ENCODE results near the gene WDR20.
"Not testable (repeated sequence)": the region's sequence is repeated elsewhere in the genome, so short reads cannot be mapped to it uniquely, and the experiment has no call there.

Gene WDR20

GRCh38 chr14:102139286-102140026 is at the start of gene WDR20:
Gene WDR20, plus strand, starts transcription at chr14:102139897. Its CDS starts 27 bp downstream, at chr14:102139924.
- no peak for TF ChIP-seq JUND (IDR thresholded peaks at IDR 0.05; ENCODE audit: low read depth)
- in situ Hi-C loops (cut with HindIII; ENCODE audit: low pct_unique_long_range_greater_than_20kb, low sequenced_read_pairs), result no loop called here
- DNase-seq (ENCODE audit: low read depth in 1 of 2, low spot score in 1 of 2), result peak; percentile 98 to 99

GRCh38 chr14:102090713-102091112 is 49.0 kb upstream of the WDR20 start:
- TF ChIP-seq JUND (IDR thresholded peaks at IDR 0.05; ENCODE audit: low read depth), result no peak
- no peak for DNase-seq (ENCODE audit: low read depth in 1 of 2, low spot score in 1 of 2)

DNA sequence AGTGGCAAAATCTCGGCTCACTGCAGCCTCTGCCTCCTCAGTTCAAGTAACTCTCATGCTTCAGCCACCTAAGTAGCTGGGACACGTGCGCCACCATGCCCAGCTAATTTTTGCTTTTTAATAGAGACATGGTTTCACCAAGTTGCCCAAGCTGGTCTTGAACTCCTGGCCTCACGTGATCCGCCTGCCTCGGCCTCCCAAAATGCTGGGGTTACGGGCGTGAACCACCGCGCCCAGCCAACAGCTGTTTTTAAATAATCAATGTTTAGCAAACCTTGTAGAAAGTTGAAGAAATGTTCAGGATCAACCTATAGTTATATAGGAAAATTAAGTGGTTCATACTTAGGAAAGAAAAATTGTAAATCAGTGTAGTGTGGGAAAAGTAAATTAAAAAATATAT is 46.9 kb upstream of the WDR20 start:
- DNase-seq (ENCODE audit: low read depth in 1 of 2, low spot score in 1 of 2), result no peak
- in situ Hi-C loops (cut with HindIII; ENCODE audit: low pct_unique_long_range_greater_than_20kb, low sequenced_read_pairs), result no loop called here
- TF ChIP-seq JUND (IDR thresholded peaks at IDR 0.05; ENCODE audit: low read depth), result no peak

More at GRCh38 chr14:102090713-102091112, 49.0 kb upstream of the WDR20 start:
- in situ Hi-C loops (cut with HindIII; ENCODE audit: low pct_unique_long_range_greater_than_20kb, low sequenced_read_pairs), result no loop called here

DNA sequence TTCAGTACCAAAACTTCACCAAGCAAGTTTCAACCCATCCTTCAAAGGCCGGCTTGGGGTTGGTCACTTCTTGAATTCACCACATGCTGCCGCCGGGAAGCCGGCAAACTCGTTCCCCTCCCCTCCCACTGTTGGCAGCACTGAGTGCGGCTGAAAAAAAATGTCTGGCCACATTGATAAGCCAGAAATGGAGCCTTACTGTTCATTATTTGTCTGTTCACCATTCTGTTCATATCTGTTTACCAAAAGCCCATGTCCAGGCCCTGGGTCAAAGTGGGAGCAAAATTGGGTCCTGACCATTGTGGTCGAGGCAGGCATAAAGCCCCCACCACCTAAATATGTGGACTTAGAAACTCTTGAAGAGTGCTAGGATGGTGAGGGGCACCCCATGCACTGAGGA is 45.6 kb upstream of the WDR20 start:
- in situ Hi-C loops (cut with HindIII; ENCODE audit: low pct_unique_long_range_greater_than_20kb, low sequenced_read_pairs), result no loop called here
- peak in 1 of 2 experiments; percentile 50 for DNase-seq (ENCODE audit: low read depth in 1 of 2, low spot score in 1 of 2)

GRCh38 chr14:102095231-102095870 is 44.3 kb upstream of the WDR20 start:
- in situ Hi-C loops (cut with HindIII; ENCODE audit: low pct_unique_long_range_greater_than_20kb, low sequenced_read_pairs), result no loop called here
- no peak for TF ChIP-seq JUND (IDR thresholded peaks at IDR 0.05; ENCODE audit: low read depth)
- DNase-seq (ENCODE audit: low read depth in 1 of 2, low spot score in 1 of 2), result no peak

More for the DNA sequence above, 45.6 kb upstream of the WDR20 start:
- TF ChIP-seq JUND (IDR thresholded peaks at IDR 0.05; ENCODE audit: low read depth), result no peak

GRCh38 chr14:102095871-102096568 is 43.7 kb upstream of the WDR20 start:
- in situ Hi-C loops (cut with HindIII; ENCODE audit: low pct_unique_long_range_greater_than_20kb, low sequenced_read_pairs), result no loop called here
- TF ChIP-seq JUND (IDR thresholded peaks at IDR 0.05; ENCODE audit: low read depth), result no peak
- DNase-seq (ENCODE audit: low read depth in 1 of 2, low spot score in 1 of 2), result peak in 1 of 2 experiments; percentile 21

GRCh38 chr14:102096569-102097188 is 43.0 kb upstream of the WDR20 start:
- peak; percentile 78 to 90 for DNase-seq (ENCODE audit: low read depth in 1 of 2, low spot score in 1 of 2)
- in situ Hi-C loops (cut with HindIII; ENCODE audit: low pct_unique_long_range_greater_than_20kb, low sequenced_read_pairs), result no loop called here
- TF ChIP-seq JUND (IDR thresholded peaks at IDR 0.05; ENCODE audit: low read depth), result no peak

- DNase-seq (ENCODE audit: low read depth in 1 of 2, low spot score in 1 of 2), result peak; percentile 49 to 83
- no peak for TF ChIP-seq JUND (IDR thresholded peaks at IDR 0.05; ENCODE audit: low read depth)
- in situ Hi-C loops (cut with HindIII; ENCODE audit: low pct_unique_long_range_greater_than_20kb, low sequenced_read_pairs), result no loop called here
These were observed 42.1 kb upstream of the WDR20 start for GRCh38 chr14:102097441-102098135.

DNA sequence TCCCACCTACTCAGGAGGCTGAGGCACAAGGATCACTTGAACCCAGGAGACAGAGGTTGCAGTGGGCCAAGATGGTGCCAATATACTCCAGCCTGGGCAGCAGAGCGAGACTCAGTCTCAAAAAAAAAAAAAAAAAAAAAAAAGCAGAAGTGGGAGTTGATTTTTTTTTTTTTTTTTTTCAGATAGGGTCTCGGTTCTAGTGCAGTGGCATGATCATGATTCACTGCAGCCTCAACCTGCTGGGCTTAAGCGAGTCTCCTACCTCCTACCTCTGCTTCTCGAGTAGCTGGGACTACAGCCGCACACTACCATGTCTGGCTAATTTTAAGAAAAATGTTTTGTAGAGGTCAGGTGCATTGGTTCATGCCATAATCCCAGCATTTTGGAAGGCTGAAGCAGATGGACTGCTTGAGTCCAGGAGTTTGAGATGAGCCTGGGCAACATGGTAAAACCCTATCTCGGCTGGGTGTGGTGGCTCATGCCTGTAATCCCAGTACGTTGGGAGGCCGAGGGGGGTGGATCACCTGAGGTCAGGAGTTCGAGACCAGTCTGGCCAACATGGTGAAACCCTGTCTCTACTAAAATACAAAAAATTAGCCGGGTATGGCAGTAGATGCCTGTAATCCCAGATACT is 36.5 kb upstream of the WDR20 start:
- no peak for TF ChIP-seq JUND (IDR thresholded peaks at IDR 0.05; ENCODE audit: low read depth)
- no peak for DNase-seq (ENCODE audit: low read depth in 1 of 2, low spot score in 1 of 2)
- in situ Hi-C loops (cut with HindIII; ENCODE audit: low pct_unique_long_range_greater_than_20kb, low sequenced_read_pairs), result no loop called here

DNA sequence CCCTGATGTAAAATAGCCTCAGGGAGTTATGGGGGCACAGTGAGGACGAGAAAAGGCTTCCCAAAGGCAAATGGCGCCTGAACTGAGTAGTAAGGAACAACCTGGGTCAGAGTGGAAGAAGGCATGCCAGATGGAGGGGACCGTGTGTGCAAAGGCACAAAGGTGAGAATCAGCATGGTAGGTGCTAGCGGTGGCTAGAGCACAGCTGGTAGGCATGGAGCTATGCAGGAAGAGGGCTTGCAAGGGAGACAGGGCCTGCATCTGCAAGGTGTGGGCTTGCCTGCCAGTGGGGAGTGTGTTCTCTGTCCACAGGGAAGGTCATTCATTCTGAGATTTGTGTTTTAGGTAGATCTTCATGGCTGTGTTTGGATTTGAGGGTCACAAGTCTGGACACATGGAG is 34.3 kb upstream of the WDR20 start:
- in situ Hi-C loops (cut with HindIII; ENCODE audit: low pct_unique_long_range_greater_than_20kb, low sequenced_read_pairs), result no loop called here

DNA sequence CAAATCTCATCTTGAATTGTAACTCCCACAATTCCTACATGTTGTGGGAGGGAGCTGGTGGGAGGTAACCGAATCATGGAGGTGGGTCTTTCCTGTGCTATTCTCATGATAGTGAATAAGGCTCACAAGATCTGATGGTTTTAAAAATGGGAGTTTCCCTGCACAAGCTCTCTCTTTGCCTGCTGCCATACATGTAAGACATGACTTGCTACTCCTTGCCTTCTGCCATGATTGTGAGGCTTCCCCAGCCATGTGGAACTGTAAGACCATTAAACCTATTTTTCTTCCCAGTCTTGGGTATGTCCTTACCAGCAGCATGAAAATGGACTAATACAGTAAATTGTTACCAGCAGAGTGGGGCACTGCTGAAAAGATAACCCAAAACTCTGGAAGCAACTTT is 30.4 kb upstream of the WDR20 start:
- DNase-seq (ENCODE audit: low read depth in 1 of 2, low spot score in 1 of 2); in situ Hi-C loops (cut with HindIII; ENCODE audit: low pct_unique_long_range_greater_than_20kb, low sequenced_read_pairs): not testable (repeated sequence)

More for the DNA sequence above, 34.3 kb upstream of the WDR20 start:
- no peak for TF ChIP-seq JUND (IDR thresholded peaks at IDR 0.05; ENCODE audit: low read depth)
- no peak for DNase-seq (ENCODE audit: low read depth in 1 of 2, low spot score in 1 of 2)

GRCh38 chr14:102111101-102111500 is 28.6 kb upstream of the WDR20 start:
- no peak for DNase-seq (ENCODE audit: low read depth in 1 of 2, low spot score in 1 of 2)
- TF ChIP-seq JUND (IDR thresholded peaks at IDR 0.05; ENCODE audit: low read depth), result no peak
- in situ Hi-C loops (cut with HindIII; ENCODE audit: low pct_unique_long_range_greater_than_20kb, low sequenced_read_pairs), result no loop called here
